Vagina (tissue), 2 donors: ENCODE measurements around the gene PTK7. TPM values are rescaled to one million over a fixed set of nuclear protein-coding genes. Genes with fewer than 3 reads are reported as not detected.

Experiments used
- DNase-seq, 2 donors: peaks; one replicate each; pipeline ENCODE4 v3.0.0-alpha.2; 2017; ENCODE audit errors: extremely low spot score in 2 of 2
- H3K27ac ChIP-seq: fragments of 200-600 bp; sonication (generic); one replicate; pipeline ENCODE4 v1.5.1; 2019
- H3K27me3 ChIP-seq: fragments of 200-600 bp; sonication (generic); one replicate; pipeline ENCODE4 v1.5.1; 2019
- H3K36me3 ChIP-seq, 2 donors: fragments of 200-600 bp; sonication (generic); one replicate each; pipeline ENCODE4 v1.5.1; 2017 to 2019
- H3K4me1 ChIP-seq: fragments of 200-600 bp; sonication (generic); one replicate; pipeline ENCODE4 v1.5.1; 2019
- H3K4me3 ChIP-seq, 2 donors: fragments of 200-600 bp; sonication (generic); 1 replicate in 1 of 2; 2 replicates in 1 of 2; pipeline ENCODE4 v1.5.1; 2016 to 2019
- H3K9me3 ChIP-seq: fragments of 200-600 bp; sonication (generic); one replicate; pipeline ENCODE4 v1.5.1; 2019
- CTCF ChIP-seq, 3 experiments: fragments of 450-650 bp in 2 of 3; fragments of 200-600 bp in 1 of 3; sonication (generic) in 1 of 3; IDR thresholded peaks; one replicate each; pipeline ENCODE4 v1.5.1; 2017 to 2019; ENCODE audit warnings: antibody characterized with exemption in 3 of 3, mild to moderate bottlenecking in 2 of 3, moderate library complexity in 2 of 3
- POLR2A ChIP-seq, 2 donors: fragments of 450-650 bp; IDR thresholded peaks; one replicate each; pipeline ENCODE4 v1.6.1; 2017; ENCODE audit warnings: antibody characterized with exemption in 2 of 2, mild to moderate bottlenecking in 2 of 2, moderate library complexity in 2 of 2
- POLR2AphosphoS5 ChIP-seq, 2 donors: sonication (generic); formaldehyde crosslinking; IDR thresholded peaks; one replicate each; pipeline ENCODE4 v1.9.0; 2017; ENCODE audit warnings: antibody characterized with exemption in 2 of 2, mild to moderate bottlenecking in 2 of 2, low read depth in 1 of 2; ENCODE audit not compliant: insufficient read depth in 1 of 2
- intact Hi-C: fragments of 100-400 bp; cut with DNase I; formaldehyde crosslinking; loops from one replicate; pipeline ENCODE4 v1.15.1; 2023
- total RNA-seq: library from RNA; depleted of rRNA; stranded (reverse); fragments of >200 nt; gene quantifications from one replicate; pipeline ENCODE4 v1.2.3, GENCODE V29; 2016

PTK7 gene
- total RNA-seq, 1 donor from 2014 or later: 62.1 TPM

- intact Hi-C loops: no loop called here
- Histone ChIP-seq H3K27ac (no peak overlapping the region), H3K4me3 (no peak overlapping the region), H3K27me3 (no peaks in the 10 kb centered on the region), H3K4me1 (peaks cover 31% of the 10 kb centered on the region), H3K36me3 (peaks cover 0 to 35% of the 10 kb centered on the region in 2 donors), H3K9me3 (no peaks in the 10 kb centered on the region)
- DNase-seq: no peak
- TF ChIP-seq CTCF (IDR thresholded peaks at IDR 0.05) (no peak), POLR2A (IDR thresholded peaks at IDR 0.05) (no peak), POLR2AphosphoS5 (IDR thresholded peaks at IDR 0.05; ENCODE audit: insufficient read depth in 1 of 2, low read depth in 1 of 2) (no peak)
These were observed 13.3 kb upstream of the PTK7 start for GRCh38 chr6:43062818-43063217.

GRCh38 chr6:43070028-43070632 is 6.0 kb upstream of the PTK7 start:
- Histone ChIP-seq H3K4me1 (peaks cover 5% of the 10 kb centered on the region), H3K9me3 (no peaks in the 10 kb centered on the region), H3K27me3 (no peaks in the 10 kb centered on the region), H3K27ac (no peak overlapping the region), H3K4me3 (no peak overlapping the region), H3K36me3 (peaks cover 0 to 17% of the 10 kb centered on the region in 2 donors)
- no peak for DNase-seq
- no peak for TF ChIP-seq POLR2AphosphoS5 (IDR thresholded peaks at IDR 0.05; ENCODE audit: insufficient read depth in 1 of 2, low read depth in 1 of 2)
- no peak for TF ChIP-seq POLR2A (IDR thresholded peaks at IDR 0.05)
- peak in 1 of 3 experiments; percentile 32 for TF ChIP-seq CTCF (IDR thresholded peaks at IDR 0.05)
- intact Hi-C loops: loop anchor here (10.0 kb wide), 1 partner anchor 55 kb away; no protein-coding TSS in a partner anchor

GRCh38 chr6:43074847-43075669 is 1.1 kb upstream of the PTK7 start:
- no peaks in the 10 kb centered on the region for H3K9me3 ChIP-seq
- no peaks in the 10 kb centered on the region for H3K36me3 ChIP-seq
- peak in 1 of 2 donors; percentile 64 for TF ChIP-seq POLR2AphosphoS5 (IDR thresholded peaks at IDR 0.05; ENCODE audit: insufficient read depth in 1 of 2, low read depth in 1 of 2)
- no peak for TF ChIP-seq CTCF (IDR thresholded peaks at IDR 0.05)
- H3K4me1 ChIP-seq: peaks cover 24% of the 10 kb centered on the region
- intact Hi-C loops: loop anchor here (10.0 kb wide), 1 partner anchor 50 kb away; no protein-coding TSS in a partner anchor
- peak overlapping the region; percentile 88 for H3K27ac ChIP-seq
- peak overlapping the region; percentile 71 to 91 for H3K4me3 ChIP-seq
- DNase-seq: no peak
- H3K27me3 ChIP-seq: no peaks in the 10 kb centered on the region

- peak overlapping the region; percentile 88 for H3K27ac ChIP-seq
- no peak for DNase-seq
- H3K9me3 ChIP-seq: no peaks in the 10 kb centered on the region
- no peaks in the 10 kb centered on the region for H3K36me3 ChIP-seq
- peaks cover 24% of the 10 kb centered on the region for H3K4me1 ChIP-seq
- H3K27me3 ChIP-seq: no peaks in the 10 kb centered on the region
- intact Hi-C loops: loop anchor here (10.0 kb wide), 1 partner anchor 48 kb away; no protein-coding TSS in a partner anchor
- no peak for TF ChIP-seq CTCF (IDR thresholded peaks at IDR 0.05)
- peak in 1 of 2 donors; percentile 48 for TF ChIP-seq POLR2AphosphoS5 (IDR thresholded peaks at IDR 0.05; ENCODE audit: insufficient read depth in 1 of 2, low read depth in 1 of 2)
- peak overlapping the region; percentile 71 to 91 for H3K4me3 ChIP-seq
These were observed 584 bp downstream of the PTK7 start for GRCh38 chr6:43076464-43077332.
